ENCODE measurements around the gene IGF2BP2.

GRCh38 chr3:185645596-185646381, 179.1 kb downstream of the IGF2BP2 start:
- TF ChIP-seq REST (IDR thresholded peaks at IDR 0.05; ENCODE audit: low read depth) (no peak), CEBPB (IDR thresholded peaks at IDR 0.05; ENCODE audit: low read depth) (no peak), CTCF (IDR thresholded peaks at IDR 0.05 in 2 of 3, conservative IDR thresholded peaks at IDR 0.05 in 1 of 3; ENCODE audit: borderline replicate concordance in 1 of 3, insufficient read depth in 1 of 3, low read depth in 2 of 3, low read length in 2 of 3) (no peak), MAX (IDR thresholded peaks at IDR 0.05) (no peak), POLR2A (IDR thresholded peaks at IDR 0.05; ENCODE audit: borderline replicate concordance, extremely low read depth, insufficient read depth, insufficient read length) (no peak), ATF3 (IDR thresholded peaks at IDR 0.05) (no peak), POLR2AphosphoS5 (IDR thresholded peaks at IDR 0.05; ENCODE audit: low read depth, low read length) (no peak), EZH2 (IDR thresholded peaks at IDR 0.05) (no peak), SP1 (IDR thresholded peaks at IDR 0.05; ENCODE audit: low read depth) (no peak), RAD21 (IDR thresholded peaks at IDR 0.05; ENCODE audit: low read depth) (no peak)

All from HCT116 (cell line).